GM04504 (cell line): Measurements from ENCODE around the gene C1QL2.

ENCODE experiments used
- DNase-seq: peaks from one replicate; pipeline ENCODE4 v3.0.0-alpha.2; 2012; ENCODE audit warnings: low read depth

The C1QL2 gene

DNA sequence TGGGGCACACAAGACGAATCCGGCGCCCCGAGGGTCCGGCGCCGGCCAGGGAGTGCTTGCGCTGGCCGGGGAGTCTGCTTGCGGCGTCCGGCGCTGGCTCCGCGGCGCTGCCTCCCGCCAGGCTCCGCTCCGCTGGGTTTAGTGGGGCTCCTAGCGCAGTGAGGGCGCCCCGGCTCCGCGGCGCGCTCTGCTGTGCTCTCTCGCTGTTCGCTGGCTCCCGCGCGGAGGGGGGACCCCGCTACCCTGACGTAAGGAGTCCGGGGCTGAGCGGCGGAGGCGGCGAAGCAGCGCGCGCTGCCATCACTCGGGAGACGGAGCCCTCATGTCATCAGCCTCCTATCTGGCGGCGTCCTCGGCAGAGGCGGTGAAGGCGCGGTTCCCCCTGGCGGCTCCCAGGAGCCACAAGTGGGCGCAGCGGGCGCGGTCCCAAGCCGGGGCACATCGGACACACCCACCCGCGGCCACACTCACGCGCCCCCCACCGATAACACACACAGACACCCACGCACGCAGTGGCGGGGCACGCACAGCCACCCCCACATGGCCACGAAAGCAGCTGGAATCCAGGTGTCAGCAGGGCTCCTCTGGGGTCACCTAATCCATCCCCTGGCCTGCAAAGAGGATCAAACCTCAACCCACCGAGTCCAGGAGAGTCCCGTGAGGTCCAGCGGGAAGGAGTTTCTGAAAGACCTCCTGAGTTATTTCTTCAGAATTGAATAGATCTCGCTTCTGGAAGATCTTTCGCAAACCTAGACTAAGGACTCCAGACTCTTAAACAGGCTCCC, at the start of gene C1QL2:
C1QL2 (minus strand) TSS at position 189 of the 785 bp plus-strand sequence. CDS start 482 bp downstream, outside the sequence.
- DNase-seq, result no peak

DNA sequence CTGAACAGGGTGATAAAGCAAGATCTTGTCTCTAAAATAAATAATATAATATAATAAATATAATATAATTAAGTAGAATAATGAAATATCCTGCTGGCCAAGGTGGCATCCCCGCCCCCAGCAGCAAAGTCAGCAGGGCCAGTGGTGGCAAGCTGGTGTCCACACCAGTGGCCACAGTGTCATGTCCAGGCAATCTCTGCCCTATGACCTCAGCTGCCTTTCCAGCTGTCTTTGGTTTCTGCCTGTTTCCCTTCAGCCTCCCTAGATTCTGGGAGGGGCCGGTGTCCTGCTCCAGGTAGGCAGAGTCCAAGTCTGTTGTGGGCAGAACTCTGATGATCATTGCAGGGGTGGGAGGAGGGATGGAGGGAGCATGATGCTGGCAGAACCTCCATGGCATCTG, 48.9 kb upstream of the C1QL2 start:
- no peak for DNase-seq

DNA sequence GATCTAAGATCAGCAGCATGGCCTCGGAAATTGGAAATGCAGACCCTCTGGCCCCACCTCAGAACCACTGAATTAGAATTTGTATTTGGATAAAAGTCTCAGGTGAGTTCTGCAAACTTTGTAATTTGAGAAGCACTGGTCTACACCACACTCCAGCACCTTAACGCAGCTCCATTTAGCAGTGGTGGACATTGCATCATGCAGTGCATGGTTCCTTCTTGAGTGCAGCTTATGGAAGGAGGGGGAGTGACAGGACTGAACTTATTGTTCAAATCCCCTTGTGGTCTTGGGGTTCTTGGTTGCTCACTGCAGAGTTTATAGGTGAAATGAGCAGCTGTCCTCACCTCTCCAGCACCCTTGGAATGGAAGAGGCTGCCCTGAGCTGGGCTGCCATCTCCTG, 47.6 kb upstream of the C1QL2 start:
- DNase-seq, result no peak

DNA sequence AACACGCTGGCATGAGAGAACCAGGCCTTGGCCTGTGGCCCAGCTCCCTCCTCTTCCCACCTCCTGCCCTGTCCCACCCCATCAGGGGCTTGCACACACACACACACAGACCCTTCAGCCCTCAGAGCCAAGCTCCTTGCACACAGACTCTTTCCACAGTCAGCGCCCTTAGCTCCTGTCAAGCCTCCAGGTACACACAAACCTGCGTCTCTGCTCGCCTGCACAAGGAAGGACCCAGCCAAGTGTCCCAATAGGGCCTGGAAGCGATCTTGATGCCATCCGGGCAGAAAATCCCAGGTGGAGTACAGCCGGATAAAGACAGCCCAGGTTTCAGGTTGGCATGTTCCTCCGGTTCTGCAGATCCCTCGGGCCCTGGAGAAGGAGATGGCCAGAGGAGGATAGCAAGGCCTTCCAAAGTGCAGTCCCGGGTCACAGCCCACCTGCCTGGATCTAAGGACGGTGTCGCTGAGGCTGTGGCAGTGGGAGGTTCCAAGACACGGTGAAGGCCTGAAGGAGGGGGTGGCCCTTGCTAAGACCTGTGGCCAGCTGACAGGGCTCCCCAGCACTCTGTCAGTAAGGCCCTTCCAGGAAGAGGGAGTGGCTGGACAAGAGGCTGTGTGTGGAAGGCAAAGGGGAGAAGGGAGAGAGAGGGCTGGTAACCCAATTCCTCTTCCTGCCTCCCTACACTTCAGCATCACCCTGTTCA, 46.6 kb upstream of the C1QL2 start:
- no peak for DNase-seq

DNA sequence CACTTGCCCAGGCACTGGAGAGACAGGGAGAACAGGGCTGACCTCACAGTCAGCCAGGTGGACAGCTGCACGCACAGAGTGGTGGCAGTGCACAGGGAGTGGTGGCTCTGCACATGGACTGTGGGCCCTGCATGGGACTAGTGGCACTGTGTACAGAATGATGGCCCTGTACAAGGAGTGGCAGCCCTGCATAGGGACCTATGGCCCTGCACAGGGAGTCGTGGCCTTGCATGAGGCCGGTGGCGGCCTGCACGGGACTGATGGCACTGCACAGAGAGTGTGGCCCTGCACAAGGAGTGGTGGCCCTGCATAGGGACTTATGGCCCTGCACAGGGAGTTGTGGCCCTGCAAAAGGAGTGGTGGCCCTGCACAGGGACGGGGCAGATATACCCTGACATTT, 46.0 kb upstream of the C1QL2 start:
- no peak for DNase-seq

DNA sequence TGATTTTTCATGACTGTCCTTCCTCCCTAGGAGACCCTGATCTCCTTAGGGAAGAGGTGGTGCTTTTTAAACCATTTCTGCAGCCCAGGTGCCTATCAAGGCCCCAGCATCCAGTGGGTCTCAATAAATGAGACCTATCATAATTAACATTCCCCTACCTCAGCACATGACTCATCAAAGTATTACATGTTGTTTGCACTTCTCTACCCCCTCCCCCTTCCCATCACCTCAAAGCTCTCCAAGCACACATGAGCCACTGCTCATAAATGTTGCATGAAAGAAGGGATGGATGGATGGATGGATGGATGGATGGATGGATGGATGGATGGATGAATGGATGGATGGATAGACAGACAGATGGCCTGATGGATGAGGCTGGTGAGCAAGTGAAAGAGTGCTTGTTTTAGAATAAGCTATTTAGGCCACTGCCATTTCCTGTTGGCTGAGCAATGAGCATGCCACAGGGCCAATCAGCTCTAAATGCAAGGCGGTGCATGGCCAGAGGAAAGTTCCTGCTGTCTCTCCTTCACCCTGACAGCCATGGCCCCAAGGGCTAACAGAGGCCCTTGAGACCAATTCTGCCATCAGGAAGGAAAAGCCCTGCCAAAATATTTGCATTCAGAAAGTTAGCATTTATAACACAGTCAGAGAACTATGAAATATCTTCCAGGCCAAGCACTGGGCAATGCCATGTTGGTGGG, 44.2 kb upstream of the C1QL2 start:
- no peak for DNase-seq

DNA sequence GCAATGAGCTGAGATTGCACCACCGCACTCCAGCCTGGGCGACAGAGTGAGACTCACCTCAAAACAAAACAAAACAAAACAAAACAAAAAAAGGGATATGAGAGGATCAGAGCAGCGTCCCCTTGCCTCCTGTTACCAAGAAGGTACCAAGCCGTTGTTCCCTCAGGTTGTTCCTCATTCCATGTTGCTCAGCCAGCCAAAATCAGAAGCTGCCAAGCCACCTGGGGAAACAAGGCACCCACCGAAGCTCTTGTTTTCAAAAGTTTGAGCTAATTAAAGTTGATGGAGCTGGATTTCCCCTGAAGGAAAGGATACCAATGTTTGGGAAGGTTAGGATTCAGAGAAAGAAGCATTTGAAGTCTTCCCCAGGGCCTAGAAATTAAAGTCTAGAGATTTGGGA, 43.3 kb upstream of the C1QL2 start:
- no peak for DNase-seq

DNA sequence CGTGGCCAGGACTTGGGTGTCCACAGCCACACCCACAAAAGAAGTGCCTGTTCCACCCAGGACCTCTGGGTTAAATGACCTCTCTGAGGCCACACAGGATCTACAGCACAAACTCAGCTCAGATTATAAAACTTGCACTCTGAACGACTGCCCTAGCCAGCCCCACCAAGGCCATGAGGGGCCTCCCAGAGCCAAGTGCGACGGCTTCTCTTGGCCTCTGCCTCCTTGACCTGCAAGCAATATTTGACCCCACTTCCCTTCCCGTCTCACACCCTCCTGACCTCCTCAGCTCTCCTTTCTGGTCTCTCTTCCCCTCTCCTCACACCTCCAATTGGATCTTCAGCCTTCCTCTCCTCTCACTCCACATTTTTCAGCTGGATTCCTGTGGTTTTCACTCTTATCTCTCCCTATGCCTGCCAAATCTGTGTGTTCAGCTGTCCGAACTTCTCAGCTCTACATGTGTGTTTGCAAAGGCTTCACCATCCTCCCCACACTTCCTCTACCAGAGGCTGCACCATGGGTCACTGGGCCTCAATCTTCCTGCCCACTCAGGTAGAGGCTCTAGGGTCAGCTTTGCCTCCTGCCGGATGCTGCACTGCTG, 39.8 kb upstream of the C1QL2 start:
- DNase-seq, result no peak

DNA sequence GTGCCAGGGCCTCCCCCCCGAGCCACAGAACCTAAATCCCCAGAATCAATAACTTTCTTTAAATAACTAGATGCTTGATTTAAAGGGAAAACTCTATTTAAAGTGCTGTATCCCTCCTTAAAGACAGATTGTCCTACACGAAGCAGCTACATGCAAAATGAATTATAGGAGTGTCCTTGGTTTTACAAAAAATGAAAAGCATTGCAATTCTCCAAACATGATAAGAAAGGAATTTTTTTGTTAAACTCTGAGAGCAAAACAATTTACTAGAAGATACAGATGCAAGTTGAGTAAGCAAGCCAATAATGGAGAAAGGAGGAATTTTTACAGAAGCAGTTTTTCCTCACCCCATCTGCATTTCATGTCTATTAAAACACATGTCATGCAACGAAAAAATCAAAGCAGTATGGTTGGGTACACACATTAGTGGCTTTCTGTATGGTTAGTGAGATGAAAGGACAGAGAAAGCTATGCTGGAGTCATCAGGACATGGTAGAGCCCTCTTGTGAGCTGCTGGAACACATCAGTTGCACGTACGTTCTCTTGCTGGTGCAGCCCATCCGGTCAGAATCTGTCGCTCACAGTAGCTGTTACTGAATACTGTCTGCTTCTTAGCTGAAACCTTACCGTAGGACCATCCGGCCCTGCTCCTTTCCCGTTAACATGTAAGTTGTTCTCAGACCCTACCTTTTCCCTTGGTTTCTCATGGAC, 39.1 kb upstream of the C1QL2 start:
- no peak for DNase-seq

DNA sequence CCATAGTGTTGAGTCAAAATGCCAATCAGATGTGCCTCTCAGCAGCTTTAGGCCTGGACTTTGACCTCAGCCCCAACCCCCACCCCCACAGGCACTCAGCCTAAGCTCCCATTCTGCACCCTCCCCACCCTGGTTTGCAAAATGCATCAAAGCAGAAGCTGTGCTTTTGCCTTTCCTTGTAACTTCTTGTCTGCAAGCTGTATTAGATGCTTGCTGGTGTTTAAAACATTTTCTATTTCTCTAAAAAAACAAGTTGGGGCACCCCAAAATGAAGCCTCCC, 38.5 kb upstream of the C1QL2 start:
- DNase-seq, result no peak

DNA sequence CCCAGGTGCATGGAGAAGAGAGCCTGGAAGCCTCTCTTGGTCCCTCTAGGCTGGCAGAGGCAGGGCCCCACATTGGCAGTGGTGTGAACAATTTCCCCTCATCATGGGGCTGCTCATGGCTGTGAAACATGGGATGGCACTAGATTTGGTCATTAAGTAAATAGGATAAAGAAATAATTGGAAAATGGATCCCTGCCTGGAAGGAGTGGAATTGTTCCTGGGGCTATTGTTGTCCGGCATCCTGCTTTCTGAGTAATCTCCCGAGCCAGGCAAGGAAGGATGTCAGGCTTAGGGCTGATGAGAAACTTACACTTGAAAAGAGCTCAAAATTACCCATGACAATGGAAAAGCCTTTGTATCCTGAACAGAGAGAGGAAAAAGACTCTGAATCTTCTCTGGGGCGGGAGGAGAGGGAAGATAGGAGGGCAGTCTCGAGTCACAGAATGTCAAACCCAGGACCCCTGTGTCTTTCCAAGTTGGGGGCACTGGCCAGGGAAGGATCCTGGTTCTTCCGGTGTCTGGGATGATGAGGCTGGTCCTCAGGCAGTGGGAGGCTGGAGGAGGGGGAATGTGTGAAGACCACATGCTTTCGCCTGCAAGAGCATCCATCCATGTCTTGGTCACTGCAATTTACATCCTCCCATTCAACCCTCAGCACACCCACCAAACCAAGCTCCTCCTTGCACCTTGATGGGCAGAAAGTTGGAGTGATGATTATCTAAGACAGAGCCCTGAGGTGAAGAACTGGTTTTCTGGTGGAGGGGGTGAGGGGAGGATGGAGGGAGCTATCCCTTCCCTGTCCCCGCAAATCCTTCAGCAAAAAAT, 38.0 kb upstream of the C1QL2 start:
- no peak for DNase-seq

DNA sequence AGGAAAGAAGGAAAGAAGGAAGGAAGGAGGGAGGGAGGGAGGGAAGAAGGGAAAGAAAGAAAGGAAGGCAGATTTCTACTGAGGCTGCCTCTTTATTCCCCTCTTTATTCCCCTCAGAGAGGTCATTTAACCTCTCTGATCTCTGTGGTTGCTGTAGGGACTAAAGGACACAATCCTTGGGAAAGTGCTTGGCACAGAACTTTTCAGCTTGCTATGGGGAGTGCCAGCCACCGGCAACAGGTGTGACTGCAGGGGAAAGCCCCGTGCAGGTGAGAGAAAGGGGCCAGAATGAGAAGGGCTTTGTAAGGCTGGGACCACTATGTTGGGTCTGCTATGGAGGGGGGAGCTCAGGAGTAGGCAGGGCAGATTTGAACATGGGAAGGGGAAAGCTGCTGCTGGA, 37.3 kb upstream of the C1QL2 start:
- DNase-seq, result no peak

DNA sequence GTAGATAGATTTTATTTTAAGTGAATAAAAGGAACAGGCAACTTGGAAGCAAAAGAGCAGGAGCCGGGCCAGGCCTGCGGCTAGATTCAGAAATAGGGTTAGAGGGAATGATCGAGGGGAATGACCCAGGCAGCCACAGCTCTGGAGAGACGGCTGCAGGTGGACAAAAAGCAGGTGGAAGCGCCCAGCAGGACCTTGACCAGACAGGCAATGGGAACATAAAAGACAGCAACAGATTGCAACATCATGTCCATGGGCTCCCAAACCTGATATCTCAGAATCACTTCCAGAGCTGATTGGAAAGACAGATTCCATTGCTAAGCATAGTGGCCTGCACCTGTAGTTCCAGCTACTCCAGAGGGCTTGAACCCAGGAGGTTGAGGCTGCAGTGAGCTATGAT, 36.5 kb upstream of the C1QL2 start:
- DNase-seq, result no peak

DNA sequence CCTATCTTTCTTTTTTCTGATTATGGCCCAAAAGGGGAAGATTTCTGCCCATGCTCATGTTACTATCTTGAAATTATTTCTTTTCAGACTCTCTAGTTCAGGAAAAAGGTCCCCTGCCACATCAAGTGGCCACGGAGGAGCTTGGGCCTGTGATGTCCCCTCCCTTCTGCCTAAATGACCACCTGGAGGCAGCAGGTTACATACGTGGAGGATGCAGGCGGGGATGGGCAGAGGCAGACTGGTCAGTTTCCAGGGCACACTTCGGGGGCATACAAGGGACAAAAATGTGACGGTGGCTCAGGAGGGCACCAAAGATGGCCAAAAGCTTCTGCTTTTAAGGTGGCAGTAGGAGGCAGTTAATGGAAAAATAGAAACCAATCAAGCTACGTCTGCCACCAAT, 34.3 kb upstream of the C1QL2 start:
- DNase-seq, result no peak

DNA sequence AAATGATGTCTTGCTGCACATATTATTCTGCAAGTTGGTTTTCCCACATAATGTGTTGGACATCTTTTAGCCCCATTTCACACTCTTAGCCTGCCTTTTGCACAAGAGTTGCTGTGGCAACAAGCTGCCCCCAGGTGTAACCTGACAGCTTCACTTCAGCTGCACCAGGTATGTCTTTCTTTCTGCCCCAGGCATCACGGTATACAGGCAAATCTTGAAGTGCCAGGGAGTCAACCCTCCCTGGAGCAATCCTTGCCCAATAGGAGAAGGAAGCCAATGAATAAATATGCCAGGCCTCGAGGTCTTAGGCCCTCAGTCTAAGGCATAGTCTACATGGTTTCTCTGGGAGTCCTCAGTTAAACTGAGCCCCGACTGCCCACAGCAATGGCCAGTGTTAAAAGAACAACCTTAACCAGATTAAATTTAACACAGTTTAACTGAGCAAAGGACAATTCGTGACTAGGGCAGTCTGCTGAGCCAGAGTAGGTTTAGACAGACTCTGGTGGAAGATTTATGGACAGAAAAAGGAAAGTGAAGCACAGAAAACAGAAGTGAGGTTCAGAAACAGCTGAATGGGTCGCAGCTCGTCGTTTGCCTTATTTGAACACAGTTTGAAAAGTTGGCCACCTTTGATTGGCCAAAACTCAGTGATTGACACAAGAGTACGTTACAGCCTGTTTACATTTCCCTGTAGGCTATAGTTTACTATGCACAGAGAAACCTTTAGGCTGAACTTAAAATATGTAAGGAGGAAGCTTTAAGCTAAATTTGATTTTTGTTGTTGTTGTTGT, 32.0 kb upstream of the C1QL2 start:
- no peak for DNase-seq

DNA sequence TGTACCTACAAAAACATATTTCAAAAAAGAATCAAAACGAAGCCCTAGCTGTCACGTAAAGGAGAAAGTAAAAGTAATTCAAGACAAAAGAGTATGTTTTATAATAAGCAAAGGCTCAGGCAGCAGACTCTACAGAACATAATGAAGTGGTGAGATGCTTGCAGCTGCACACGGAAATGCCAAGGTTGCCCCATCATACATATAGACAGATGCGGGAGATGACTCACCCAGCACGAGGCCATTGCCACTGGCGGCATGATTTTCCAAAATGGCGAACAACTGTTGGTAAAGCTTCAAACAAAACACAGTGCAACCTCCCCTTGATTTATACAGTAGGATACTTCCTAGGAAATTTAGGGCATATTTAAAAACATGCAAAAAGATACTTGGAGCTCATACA, 26.0 kb upstream of the C1QL2 start:
- no peak for DNase-seq

DNA sequence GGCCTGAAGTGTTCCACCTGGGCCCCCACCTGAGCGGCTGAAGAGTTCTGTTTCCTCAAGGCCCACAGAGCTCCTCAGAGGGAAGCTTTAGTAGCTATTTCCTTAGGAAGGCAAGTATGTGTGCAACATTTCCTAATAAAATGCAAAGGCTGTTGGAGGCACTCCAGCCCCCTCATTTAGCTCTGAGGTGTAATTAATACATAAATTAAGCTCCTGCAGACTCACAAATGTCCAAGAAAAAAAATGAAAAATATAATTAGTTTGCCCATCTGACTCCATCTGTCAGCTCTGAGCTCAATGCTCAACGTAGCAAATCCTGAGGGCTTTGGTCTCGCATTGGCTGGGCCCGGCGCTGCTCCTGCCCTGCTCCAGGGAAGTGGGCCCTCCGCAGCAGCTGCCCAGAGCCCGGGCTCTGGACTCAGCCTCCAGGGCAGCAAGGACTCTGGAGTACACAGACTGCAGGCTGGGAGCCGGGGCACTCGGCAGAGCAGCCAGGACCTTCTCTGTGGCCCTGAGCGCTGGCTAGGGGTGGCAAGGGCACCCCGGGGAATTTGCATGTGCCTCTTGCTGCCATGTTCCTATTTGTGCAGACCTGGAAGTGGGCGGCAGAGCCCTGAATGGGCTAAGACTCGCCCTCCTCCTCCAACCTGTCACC, 23.4 kb upstream of the C1QL2 start:
- no peak for DNase-seq

DNA sequence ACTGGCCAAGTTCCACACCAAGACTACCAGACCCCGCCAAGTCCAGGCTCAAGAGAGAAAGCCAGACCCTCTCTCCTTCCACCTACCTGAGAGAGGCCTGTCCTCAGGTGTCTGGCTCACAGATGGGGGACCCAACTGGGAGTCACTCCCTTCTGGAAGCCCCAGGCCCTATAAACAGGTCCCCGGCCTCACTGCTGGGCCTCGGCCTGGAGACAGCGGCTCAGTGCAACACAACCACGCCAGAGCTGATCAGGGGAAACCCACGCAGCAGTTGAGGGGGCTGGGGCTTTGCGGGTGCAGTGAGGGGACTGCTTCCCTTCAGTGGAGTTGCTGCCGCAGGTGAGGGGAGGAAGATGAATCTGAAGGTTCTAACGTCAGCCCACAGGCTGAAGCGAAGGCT, 22.8 kb upstream of the C1QL2 start:
- DNase-seq, result no peak

DNA sequence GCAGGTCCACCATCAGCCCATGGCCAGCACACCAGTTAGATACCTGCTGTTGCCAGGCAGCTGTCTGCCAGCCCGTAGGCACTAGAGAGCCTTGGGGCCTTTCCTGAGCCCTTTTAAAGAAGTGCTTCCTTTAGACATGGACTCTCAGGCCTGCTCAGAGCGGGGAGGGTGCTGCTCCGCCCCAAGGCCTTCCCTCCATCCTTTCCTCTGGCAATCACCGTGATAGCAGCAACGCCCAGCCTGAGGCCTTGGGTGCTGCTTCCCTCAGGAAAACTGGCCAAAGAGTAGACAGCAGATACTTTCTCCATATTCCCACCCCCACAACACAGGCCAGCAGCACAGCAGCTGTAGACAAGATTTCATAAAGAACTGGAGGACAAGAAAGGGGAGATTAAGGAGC, 22.3 kb upstream of the C1QL2 start:
- DNase-seq, result no peak

DNA sequence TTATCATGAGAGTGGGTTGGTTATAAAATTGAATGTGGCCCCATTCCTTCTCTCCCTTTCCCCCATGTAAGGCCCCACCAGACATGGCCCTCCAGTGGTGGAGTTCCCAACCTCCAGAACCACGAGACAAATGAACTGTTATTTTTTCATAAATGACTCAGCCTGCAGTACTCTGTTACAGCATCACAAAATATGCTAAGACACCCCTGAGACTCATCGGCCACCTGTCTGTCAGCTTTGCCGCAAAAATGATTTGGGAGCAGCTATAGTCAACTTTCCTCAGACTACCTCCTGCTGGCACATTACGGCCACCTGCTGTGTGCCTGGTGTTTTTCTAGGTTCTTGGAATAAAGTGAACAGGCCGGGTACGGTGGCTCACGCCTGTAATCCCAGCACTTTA, 21.4 kb upstream of the C1QL2 start:
- DNase-seq, result no peak
